Right lobe of liver (tissue), 6 donors: Measurements from ENCODE around the gene OBSCN. TPM values are rescaled to one million over a fixed set of nuclear protein-coding genes. Genes with fewer than 3 reads are reported as not detected.

ENCODE experiments used
- ATAC-seq, 4 donors: fragments of 200-7000 bp; cut with Tn5 transposase; one replicate each; pipeline ENCODE4 v1.9.1; 2020; ENCODE audit warnings: mild to moderate bottlenecking in 4 of 4, moderate library complexity in 4 of 4
- DNase-seq, 3 donors: peaks; one replicate each; pipeline ENCODE4 v3.0.0-alpha.2; 2020
- H3K27ac ChIP-seq, 3 donors: fragments of 200-600 bp; one replicate each; pipeline ENCODE4 v1.8.0; 2022
- H3K27me3 ChIP-seq, 2 donors: fragments of 200-600 bp; one replicate each; pipeline ENCODE4 v1.8.0; 2022
- H3K36me3 ChIP-seq, 4 donors: fragments of 200-600 bp; sonication (generic) in 1 of 4; one replicate each; pipeline versions ENCODE4 v1.5.1 to v1.8.0; 2017 to 2022; ENCODE audit warnings: control low read depth in 1 of 4
- H3K4me1 ChIP-seq, 4 donors: fragments of 200-600 bp; sonication (generic) in 1 of 4; one replicate each; pipeline versions ENCODE4 v1.5.1 to v1.8.0; 2017 to 2022; ENCODE audit warnings: control low read depth in 1 of 4
- H3K4me3 ChIP-seq, 3 donors: fragments of 200-600 bp; one replicate each; pipeline ENCODE4 v1.8.0; 2022
- H3K9me3 ChIP-seq, 4 donors: fragments of 200-600 bp; sonication (generic) in 1 of 4; one replicate each; pipeline versions ENCODE4 v1.5.1 to v1.8.0; 2017 to 2022; ENCODE audit warnings: control low read depth in 1 of 4
- POLR2A ChIP-seq: fragments of 450-650 bp; IDR thresholded peaks from one replicate; pipeline ENCODE4 v1.6.1; 2017; ENCODE audit warnings: antibody characterized with exemption, mild to moderate bottlenecking
- WGBS: methylation state at CpG from one replicate; pipeline ENCODE4 v1.1.6; 2018; ENCODE audit warnings: low coverage, low lambda C conversion rate; ENCODE audit not compliant: insufficient coverage; ENCODE audit errors: missing lambda C conversion rate; 5-methylcytosine and 5-hydroxymethylcytosine counted together
- intact Hi-C, 2 donors: fragments of 100-400 bp; cut with DNase I; formaldehyde crosslinking; loops; one replicate each; pipeline versions ENCODE4 v1.11.2 to v1.14.1; 2022
- total RNA-seq, 6 experiments: library from RNA; depleted of rRNA in 2 of 6; stranded (reverse); fragments of >200 nt in 2 of 6; fragmentation: NEBNext Ultra II Directional in 3 of 6; extraction: Animal tissue kit (Norgen Biotek cat#: 25700) in 3 of 6; gene quantifications; one replicate each; pipeline versions ENCODE4 v1.1.0 to v1.2.4, GENCODE V29; 2016 to 2023
- TF ChIP-seq, protein P1 (sequence below), 4 donors: fragments of 200-600 bp in 3 of 4; fragments of 450-650 bp in 1 of 4; IDR thresholded peaks; one replicate each; pipeline versions ENCODE4 v1.5.1 to v1.8.0; 2016 to 2022; ENCODE audit warnings: antibody characterized with exemption in 4 of 4, mild to moderate bottlenecking in 2 of 4
- donor health status: DM: no; HTN: yes; CAD: no.
- donor health status: DM: no; HTN: no; CAD: no.
- donor health status: DM: no; HTN: no; CAD: no.
- donor health status: DM: no; HTN: yes; CAD: no.
- donor health status: DM: no; HTN: yes; CAD: no.

Gene OBSCN
- total RNA-seq, 6 experiments from 2014 or later: 0.43 to 3.5 (median 2.0) TPM

DNA sequence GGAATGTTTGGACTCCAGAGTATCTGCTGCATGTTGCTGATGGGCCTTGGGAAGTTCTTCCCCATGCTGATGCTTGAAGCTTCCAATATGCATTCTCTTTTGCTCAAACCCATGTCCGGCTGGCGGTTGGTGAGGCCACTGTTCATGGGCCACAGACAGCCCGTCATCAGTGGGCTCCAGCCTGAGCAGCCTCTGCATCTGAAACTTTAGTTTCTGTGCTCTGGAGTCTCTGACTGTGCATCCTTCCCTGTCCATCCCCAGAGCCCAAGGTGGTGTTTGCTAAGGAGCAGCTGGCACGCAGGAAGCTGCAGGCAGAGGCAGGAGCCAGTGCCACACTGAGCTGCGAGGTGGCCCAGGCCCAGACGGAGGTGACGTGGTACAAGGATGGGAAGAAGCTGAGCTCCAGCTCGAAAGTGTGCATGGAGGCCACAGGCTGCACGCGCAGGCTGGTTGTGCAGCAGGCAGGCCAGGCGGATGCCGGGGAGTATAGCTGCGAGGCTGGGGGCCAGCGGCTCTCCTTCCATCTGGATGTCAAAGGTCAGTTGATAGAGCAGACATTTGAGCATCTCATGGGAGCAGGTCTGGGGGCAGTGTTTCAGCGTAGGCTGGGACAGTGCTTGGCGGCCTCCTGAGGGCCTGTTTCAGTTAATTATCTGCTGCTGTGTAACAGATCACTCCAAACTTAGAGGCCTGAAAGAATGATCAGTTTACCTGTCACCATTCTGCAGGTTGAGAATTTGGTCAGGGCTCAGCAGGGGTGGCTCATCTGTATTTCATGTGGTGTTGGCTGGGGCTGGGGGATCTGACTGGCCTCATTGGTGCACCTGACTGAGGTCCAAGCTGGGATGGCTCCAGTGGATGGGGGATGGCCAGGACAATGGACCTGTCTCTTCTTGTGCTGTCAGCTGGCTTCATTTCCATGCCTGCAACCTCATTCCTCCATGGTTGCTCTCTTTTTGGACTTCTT lies 16.6 kb downstream of the OBSCN start:
- 92% methylated on average over 2 of the region's 16 CpGs for WGBS
- Histone ChIP-seq H3K4me3 (no peak overlapping the region), H3K27me3 (no peaks in the 10 kb centered on the region), H3K9me3 (no peaks in the 10 kb centered on the region), H3K36me3 (no peaks in the 10 kb centered on the region), H3K27ac (no peak overlapping the region), H3K4me1 (no peaks in the 10 kb centered on the region)
- intact Hi-C loops: no loop called here
- ATAC-seq (no peak), DNase-seq (no peak)
- TF ChIP-seq, protein P1, sequence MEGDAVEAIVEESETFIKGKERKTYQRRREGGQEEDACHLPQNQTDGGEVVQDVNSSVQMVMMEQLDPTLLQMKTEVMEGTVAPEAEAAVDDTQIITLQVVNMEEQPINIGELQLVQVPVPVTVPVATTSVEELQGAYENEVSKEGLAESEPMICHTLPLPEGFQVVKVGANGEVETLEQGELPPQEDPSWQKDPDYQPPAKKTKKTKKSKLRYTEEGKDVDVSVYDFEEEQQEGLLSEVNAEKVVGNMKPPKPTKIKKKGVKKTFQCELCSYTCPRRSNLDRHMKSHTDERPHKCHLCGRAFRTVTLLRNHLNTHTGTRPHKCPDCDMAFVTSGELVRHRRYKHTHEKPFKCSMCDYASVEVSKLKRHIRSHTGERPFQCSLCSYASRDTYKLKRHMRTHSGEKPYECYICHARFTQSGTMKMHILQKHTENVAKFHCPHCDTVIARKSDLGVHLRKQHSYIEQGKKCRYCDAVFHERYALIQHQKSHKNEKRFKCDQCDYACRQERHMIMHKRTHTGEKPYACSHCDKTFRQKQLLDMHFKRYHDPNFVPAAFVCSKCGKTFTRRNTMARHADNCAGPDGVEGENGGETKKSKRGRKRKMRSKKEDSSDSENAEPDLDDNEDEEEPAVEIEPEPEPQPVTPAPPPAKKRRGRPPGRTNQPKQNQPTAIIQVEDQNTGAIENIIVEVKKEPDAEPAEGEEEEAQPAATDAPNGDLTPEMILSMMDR (IDR thresholded peaks at IDR 0.05): no peak
- TF ChIP-seq POLR2A: no peak

DNA sequence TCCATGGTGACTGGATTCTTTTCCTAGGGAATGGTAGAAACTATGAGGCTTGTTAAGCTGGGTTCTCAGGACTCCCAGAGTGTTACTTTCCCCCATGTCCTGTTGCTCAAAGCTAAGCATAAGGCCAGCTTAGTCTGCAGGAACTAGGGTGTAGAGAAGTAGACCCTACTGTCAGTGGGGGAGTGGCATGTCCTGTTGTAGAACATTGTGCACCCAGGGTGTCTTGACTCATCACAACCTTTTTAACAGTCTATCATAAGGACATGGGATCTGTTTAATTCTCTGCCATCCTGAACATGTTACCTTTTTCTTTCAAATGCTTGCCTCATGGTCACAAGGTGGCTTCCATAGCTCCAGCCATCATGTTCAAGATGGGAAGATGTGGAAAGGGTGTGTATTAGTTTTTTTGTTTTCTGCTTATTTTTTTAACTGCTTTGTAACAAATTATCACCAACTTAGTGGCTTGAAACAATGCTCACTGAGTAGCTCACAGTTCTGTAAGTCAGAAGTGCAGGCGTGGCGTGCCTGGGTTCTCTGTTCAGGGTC lies 17.4 kb downstream of the OBSCN start:
- H3K4me1 ChIP-seq: no peaks in the 10 kb centered on the region
- no peaks in the 10 kb centered on the region for H3K9me3 ChIP-seq
- H3K27me3 ChIP-seq: no peaks in the 10 kb centered on the region
- no peak for DNase-seq
- H3K27ac ChIP-seq: no peak overlapping the region
- TF ChIP-seq, protein P1 (IDR thresholded peaks at IDR 0.05): no peak
- no peak for TF ChIP-seq POLR2A
- no peak overlapping the region for H3K4me3 ChIP-seq
- H3K36me3 ChIP-seq: no peaks in the 10 kb centered on the region
- WGBS: 0% methylated on average over 2 of the region's 2 CpGs
- ATAC-seq: no peak
- intact Hi-C loops: no loop called here

DNA sequence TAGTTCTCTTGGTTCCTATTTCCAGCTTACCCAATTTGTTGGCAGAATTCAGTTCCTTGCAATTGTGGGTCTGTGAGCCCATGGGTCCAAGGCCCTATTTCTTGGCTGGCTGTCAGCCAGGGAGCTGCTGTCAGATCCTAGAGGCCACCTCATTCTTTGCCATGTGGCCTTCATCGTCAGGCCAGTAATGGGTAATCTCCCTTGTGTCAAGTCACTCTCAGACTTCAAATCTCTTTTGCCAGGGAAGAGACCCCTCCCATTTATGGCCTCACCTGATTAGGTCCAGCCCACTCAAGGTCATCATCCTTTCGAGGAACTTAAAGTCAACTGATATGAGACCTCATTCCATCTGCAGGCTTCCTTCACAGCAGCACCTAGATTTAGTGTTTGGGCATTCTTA lies 17.9 kb downstream of the OBSCN start:
- DNase-seq: no peak
- WGBS: 67% methylated on average over 1 of the region's 2 CpGs
- Histone ChIP-seq H3K9me3 (no peaks in the 10 kb centered on the region), H3K36me3 (no peaks in the 10 kb centered on the region), H3K27me3 (no peaks in the 10 kb centered on the region), H3K4me1 (no peaks in the 10 kb centered on the region), H3K27ac (no peak overlapping the region), H3K4me3 (no peak overlapping the region)
- no peak for ATAC-seq
- intact Hi-C loops: no loop called here
- no peak for TF ChIP-seq POLR2A
- TF ChIP-seq, protein P1 (IDR thresholded peaks at IDR 0.05): no peak

DNA sequence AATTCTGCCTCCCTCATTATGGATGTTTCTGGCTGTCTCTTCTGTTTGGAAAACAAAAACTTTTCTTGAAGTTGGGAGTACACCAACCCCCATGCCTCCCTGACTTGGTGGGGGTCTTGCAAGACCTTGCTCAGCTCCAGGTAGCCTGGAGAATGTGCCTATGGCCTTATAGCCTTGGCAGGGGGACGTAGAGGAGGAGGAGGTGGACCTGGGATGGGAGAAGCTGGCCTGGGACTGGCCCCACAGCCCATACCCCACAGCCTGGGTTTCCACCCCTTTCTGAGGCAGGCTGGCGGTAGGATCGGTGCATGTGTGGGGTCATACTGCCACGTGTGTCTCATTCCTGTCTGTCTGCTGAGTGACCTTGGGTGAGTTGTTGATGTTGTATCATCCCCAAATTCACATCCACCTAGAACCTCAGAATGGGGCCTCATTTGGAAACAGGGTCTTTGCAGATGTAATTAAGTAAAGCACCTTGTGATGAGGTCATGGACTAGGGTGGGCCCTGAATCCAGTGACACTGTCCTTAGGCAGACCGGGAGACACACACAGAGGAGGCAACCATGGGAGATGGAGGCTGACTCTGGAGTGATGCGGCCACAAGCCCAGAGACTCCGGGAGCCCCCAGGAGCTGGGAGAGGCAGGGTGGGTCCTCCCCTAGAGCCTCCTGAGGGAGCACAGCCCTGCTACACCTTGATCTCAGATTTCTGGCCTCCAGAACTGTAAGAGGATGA lies 18.5 kb downstream of the OBSCN start:
- no peak for TF ChIP-seq POLR2A
- TF ChIP-seq, protein P1 (IDR thresholded peaks at IDR 0.05): no peak
- Histone ChIP-seq H3K27ac (no peak overlapping the region), H3K27me3 (no peaks in the 10 kb centered on the region), H3K9me3 (no peaks in the 10 kb centered on the region), H3K4me1 (no peaks in the 10 kb centered on the region), H3K4me3 (no peak overlapping the region), H3K36me3 (no peaks in the 10 kb centered on the region)
- intact Hi-C loops: no loop called here
- DNase-seq: no peak
- no peak for ATAC-seq
- 100% methylated on average over 1 of the region's 7 CpGs for WGBS
